Activated CD8-positive, alpha-beta T cell treated with anti-CD3 and anti-CD28 coated beads, Interleukin-2, amount 10 ng/mL, durations not matched to agents 7 days and 5 days (primary cell): ENCODE measurements around the gene DHCR24. TPM values are rescaled to one million over a fixed set of nuclear protein-coding genes. Genes with fewer than 3 reads are reported as not detected.
A peak's percentile ranks its signal among the peaks of the same experiment; 100 is the strongest.

ENCODE experiments used
- ATAC-seq: fragments of 150-1000 bp; cut with Tn5 transposase; one replicate; pipeline ENCODE4 v1.10.0; 2021; ENCODE audit warnings: moderate library complexity
- CTCF ChIA-PET: fragments of 350-600 bp; sonication (Branson Sonifier 250); formaldehyde crosslinking; loops from one replicate; lab custom pipeline; 2021; ENCODE audit warnings: antibody characterized with exemption; lab: Charles Lee
- POLR2A ChIA-PET: fragments of 350-600 bp; sonication (Branson Sonifier 250); formaldehyde crosslinking; loops from one replicate; lab custom pipeline; 2021; ENCODE audit warnings: antibody characterized with exemption; lab: Charles Lee
- DNase-seq: peaks from one replicate; pipeline ENCODE4 v3.0.0-alpha.2; 2020
- H3K27ac Mint-ChIP-seq: one replicate; pipeline ENCODE4 v1.8.0; 2021; ENCODE audit warnings: mild to moderate bottlenecking, mixed read lengths
- H3K27me3 Mint-ChIP-seq: one replicate; pipeline ENCODE4 v1.8.0; 2021; ENCODE audit warnings: low read depth, mixed read lengths
- H3K36me3 Mint-ChIP-seq: one replicate; pipeline ENCODE4 v1.8.0; 2021; ENCODE audit warnings: low read depth, mixed read lengths
- H3K4me1 Mint-ChIP-seq: one replicate; pipeline ENCODE4 v1.8.0; 2021; ENCODE audit warnings: low read depth, mixed read lengths
- H3K4me3 Mint-ChIP-seq: one replicate; pipeline ENCODE4 v1.8.0; 2021; ENCODE audit warnings: mild to moderate bottlenecking, mixed read lengths
- H3K9me3 Mint-ChIP-seq: one replicate; pipeline ENCODE4 v1.8.0; 2022; ENCODE audit warnings: mixed read lengths; ENCODE audit not compliant: insufficient read depth
- total RNA-seq, 2 experiments: library from RNA; stranded (reverse); gene quantifications; one replicate each; pipeline ENCODE4 v1.2.3, GENCODE V29; 2021

Gene DHCR24
- total RNA-seq, 2 experiments from 2014 or later: 140 to 151 TPM

DNA sequence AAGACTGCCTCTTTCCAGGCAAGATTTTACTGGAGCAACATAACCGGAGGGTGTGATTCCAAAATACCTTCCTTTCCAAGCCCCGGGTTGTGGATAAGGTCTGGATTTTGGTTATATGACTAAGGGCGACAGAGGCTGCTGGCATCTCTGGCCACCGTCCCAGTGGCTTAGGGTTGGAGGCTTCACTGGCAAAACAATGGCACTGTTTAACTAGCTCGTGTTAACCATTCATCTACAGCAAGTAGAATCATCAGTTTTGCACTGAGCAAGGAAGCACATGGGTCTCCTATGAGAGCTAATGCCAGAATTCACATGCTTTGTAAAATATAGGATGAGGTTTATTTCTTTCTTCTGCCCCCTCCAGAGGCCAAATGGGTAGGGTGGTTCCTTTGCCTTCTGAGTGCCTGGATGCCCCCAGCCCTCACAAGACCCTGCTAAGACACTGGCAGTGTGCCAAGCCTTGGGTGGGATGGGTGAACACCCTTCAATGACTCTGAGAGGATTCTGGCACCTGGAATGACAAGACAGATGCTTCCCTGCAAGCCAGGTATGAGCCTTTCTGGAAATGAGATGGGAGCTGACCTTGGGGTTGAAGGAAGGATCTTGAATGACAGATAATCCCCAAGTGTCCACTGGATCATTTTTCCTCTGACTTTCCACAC lies 36.8 kb downstream of the DHCR24 start:
- POLR2A ChIA-PET: no interaction called here
- no peak overlapping the region for H3K4me3 Mint-ChIP-seq
- no peaks in the 10 kb centered on the region for H3K4me1 Mint-ChIP-seq
- no peaks in the 10 kb centered on the region for H3K27me3 Mint-ChIP-seq
- CTCF ChIA-PET: interaction anchor here (1.3 kb wide), 1 partner anchor 49 kb away, joined by 3 read pairs; the partner anchor contains the start of gene TTC22
- no peak for ATAC-seq
- H3K27ac Mint-ChIP-seq: no peak overlapping the region
- H3K36me3 Mint-ChIP-seq: peaks cover 52% of the 10 kb centered on the region
- H3K9me3 Mint-ChIP-seq: no peaks in the 10 kb centered on the region
- DNase-seq: no peak

DNA sequence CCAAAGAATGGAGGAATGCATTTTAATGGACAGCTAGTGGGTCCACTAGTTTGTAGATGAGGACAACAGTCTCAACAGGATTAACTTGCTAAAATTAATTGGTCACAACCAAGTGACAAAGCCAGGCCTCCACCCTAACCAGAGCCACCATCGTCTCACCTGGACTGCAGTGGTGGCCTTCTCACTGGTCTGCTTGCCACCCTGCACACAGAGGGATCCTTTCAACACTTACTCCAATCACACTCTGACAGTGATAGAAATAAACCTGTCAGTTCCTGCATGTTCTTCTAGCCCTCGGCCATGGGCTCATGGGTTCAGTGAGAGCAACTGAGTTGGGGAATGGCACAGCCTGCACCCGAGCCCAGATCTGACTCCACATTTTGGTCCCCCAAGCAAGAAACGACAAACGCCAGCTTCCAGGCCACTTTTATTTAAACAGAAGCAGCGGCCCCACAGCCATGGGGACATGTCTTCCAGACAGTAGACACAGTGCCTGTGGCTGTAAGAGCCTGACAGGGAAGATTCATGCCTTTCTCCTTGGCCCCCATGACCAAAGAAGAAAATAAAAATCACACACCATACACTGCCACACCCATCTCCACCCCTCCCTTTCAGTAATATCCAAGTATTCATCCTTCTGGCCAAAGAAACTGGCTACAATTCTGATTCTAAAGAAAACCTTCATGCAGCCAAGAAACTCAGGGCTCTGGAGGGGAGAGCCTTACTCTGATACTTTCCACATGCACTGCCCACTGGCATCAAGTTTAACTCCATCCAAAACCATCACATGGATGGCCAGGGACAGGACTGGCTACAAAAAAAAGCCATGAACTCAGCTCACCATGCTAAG lies 37.6 kb downstream of the DHCR24 start:
- DNase-seq (no peak), ATAC-seq (no peak)
- no peak overlapping the region for H3K4me3 Mint-ChIP-seq
- CTCF ChIA-PET: no interaction called here
- POLR2A ChIA-PET: no interaction called here
- no peaks in the 10 kb centered on the region for H3K9me3 Mint-ChIP-seq
- no peak overlapping the region for H3K27ac Mint-ChIP-seq
- no peaks in the 10 kb centered on the region for H3K27me3 Mint-ChIP-seq
- no peaks in the 10 kb centered on the region for H3K4me1 Mint-ChIP-seq
- H3K36me3 Mint-ChIP-seq: peaks cover 52% of the 10 kb centered on the region

DNA sequence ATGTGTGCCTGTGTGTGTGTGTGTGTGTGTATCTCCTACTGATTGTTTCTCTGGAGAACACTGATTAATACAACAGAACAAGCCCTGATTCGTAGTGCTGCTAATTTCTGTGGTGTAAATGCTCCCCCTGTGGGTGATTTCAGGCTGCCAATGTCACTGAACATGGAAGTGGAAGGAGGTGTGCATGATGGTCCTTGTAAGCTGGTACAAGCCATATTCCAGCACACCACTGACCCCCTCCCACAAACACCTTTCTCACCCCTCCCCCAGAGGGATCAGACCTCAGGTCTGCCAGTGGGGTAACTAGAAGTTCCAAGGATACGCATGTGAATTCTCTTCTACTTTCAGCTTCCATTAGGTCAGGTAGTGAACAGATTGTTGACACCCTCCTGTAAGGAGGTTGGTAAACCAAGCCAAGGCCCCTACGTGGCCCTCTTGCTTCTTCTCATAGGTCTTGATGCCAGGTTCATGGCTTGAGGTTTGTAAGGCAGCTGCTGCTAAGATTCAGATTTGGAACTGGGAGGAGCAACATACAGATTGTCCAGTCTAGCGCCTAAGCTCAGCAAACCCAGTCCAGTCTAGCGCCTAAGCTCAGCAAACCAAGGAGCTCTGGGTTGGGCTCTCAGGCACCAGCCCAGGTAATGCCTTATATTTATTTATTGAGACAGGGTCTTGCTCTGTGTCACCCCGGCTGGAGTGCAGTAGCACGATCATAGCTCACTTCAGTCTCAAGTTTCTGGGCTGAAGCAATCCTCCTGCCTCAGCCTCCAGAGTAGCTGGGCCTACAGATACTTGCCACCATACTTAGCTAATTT lies 38.7 kb downstream of the DHCR24 start:
- H3K4me3 Mint-ChIP-seq: no peak overlapping the region
- no peak overlapping the region for H3K27ac Mint-ChIP-seq
- H3K27me3 Mint-ChIP-seq: no peaks in the 10 kb centered on the region
- DNase-seq (no peak), ATAC-seq (no peak)
- ChIA-PET CTCF (no interaction called here), POLR2A (no interaction called here)
- H3K9me3 Mint-ChIP-seq: no peaks in the 10 kb centered on the region
- H3K36me3 Mint-ChIP-seq: peaks cover 46% of the 10 kb centered on the region
- no peaks in the 10 kb centered on the region for H3K4me1 Mint-ChIP-seq

DNA sequence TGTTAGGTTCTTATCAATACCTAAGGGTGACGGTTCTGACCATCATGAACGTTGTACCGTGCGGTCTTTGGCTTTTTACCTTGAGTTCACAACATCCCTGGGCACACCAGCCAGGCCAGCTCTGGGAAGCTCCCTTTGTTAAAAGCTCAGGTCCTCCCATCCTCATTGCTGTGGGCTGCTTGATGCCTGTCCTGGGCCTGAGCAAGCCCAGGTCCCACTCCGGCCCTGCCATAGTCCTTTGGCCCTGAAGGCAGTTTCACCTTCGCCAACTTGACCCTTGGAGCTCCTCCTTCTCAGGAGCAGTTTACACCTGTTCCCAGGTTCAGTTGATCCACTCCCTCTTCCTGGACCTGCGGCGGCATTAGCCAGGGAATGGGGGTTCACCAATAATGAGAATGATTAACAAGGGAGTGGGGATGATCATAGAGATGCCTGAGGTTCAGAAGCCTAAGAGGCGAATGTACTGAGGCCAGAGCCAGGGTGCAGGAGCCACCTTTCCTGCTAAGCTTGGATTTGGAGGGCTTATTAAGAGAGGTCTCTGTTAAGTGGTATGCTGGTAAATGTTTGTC lies 40.2 kb downstream of the DHCR24 start:
- H3K27ac Mint-ChIP-seq: no peak overlapping the region
- CTCF ChIA-PET: no interaction called here
- POLR2A ChIA-PET: no interaction called here

DNA sequence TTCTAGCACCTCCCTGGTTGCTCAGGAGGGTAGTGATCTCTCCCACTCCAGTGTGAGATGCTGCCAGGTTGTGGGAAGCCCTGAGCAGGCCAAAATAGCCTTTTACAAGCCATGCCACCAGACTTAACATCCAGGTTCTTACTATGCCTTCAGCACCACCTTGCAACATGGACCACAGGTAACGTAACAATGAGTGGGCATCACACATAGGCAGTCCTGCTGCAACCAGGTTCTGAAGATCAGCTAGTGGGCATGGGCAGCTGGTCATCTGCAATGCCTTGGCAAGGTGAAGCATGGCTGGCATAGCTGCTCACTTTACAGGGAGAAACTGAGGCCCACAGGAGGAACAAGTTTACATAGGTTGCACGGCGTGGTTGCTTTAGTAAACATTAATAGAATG lies 40.7 kb downstream of the DHCR24 start:
- Mint-ChIP-seq H3K4me3 (no peak overlapping the region), H3K36me3 (peaks cover 37% of the 10 kb centered on the region), H3K4me1 (no peaks in the 10 kb centered on the region), H3K27ac (no peak overlapping the region), H3K27me3 (no peaks in the 10 kb centered on the region), H3K9me3 (no peaks in the 10 kb centered on the region)
- ChIA-PET CTCF (no interaction called here), POLR2A (no interaction called here)
- DNase-seq (no peak), ATAC-seq (no peak)

More for the DNA sequence above, 40.2 kb downstream of the DHCR24 start:
- no peaks in the 10 kb centered on the region for H3K9me3 Mint-ChIP-seq
- H3K27me3 Mint-ChIP-seq: no peaks in the 10 kb centered on the region
- no peak for ATAC-seq
- no peak for DNase-seq
- peaks cover 42% of the 10 kb centered on the region for H3K36me3 Mint-ChIP-seq
- H3K4me3 Mint-ChIP-seq: no peak overlapping the region
- H3K4me1 Mint-ChIP-seq: no peaks in the 10 kb centered on the region

DNA sequence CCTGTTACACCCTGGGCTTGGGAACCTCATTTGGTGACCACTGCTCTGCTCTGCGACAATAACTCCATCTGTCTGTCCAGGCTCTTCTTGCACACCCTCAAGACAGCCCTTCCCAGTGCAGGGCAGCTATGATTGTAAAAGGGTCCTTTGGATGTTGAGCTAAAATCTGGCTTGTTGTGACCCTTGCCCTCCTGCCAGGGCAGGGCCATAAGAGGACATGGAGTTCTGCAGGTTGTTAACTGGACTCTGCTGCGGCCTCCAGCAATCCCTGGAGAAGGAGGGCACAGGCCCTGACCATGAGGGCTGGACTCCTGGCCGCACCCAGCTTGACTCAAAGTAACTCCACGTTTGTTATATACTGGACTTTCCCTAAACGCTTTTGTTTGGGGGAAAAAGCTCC lies 41.2 kb downstream of the DHCR24 start:
- H3K27ac Mint-ChIP-seq: no peak overlapping the region
- ChIA-PET POLR2A (no interaction called here), CTCF (no interaction called here)
- DNase-seq: no peak
- H3K36me3 Mint-ChIP-seq: peaks cover 32% of the 10 kb centered on the region
- no peaks in the 10 kb centered on the region for H3K4me1 Mint-ChIP-seq
- H3K4me3 Mint-ChIP-seq: no peak overlapping the region
- no peaks in the 10 kb centered on the region for H3K27me3 Mint-ChIP-seq
- ATAC-seq: no peak
- H3K9me3 Mint-ChIP-seq: no peaks in the 10 kb centered on the region

DNA sequence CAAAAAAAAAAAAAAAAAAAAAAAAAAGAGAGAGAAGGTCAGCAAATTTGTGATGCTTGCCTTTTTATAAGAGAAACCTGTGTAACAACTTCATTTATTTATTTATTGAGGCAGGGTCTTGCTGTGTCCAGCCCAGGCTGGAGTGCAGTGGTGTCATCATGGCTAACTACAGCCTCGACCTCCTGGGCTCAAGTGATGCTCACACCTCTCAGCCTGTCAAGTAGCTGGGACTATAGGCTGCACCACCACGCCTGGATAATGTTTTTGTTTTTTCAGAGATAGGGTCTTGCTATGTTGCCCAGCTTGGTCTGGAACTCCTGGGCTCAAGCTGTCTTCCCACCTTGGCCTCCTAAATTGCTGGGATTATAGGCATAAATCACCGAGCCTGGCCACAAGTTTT lies 42.4 kb downstream of the DHCR24 start:
- H3K27ac Mint-ChIP-seq: no peak overlapping the region
- ChIA-PET POLR2A (no interaction called here), CTCF (no interaction called here)
- no peaks in the 10 kb centered on the region for H3K27me3 Mint-ChIP-seq
- H3K9me3 Mint-ChIP-seq: no peaks in the 10 kb centered on the region
- ATAC-seq (no peak), DNase-seq (no peak)
- peaks cover 21% of the 10 kb centered on the region for H3K36me3 Mint-ChIP-seq
- H3K4me3 Mint-ChIP-seq: no peak overlapping the region
- no peaks in the 10 kb centered on the region for H3K4me1 Mint-ChIP-seq

DNA sequence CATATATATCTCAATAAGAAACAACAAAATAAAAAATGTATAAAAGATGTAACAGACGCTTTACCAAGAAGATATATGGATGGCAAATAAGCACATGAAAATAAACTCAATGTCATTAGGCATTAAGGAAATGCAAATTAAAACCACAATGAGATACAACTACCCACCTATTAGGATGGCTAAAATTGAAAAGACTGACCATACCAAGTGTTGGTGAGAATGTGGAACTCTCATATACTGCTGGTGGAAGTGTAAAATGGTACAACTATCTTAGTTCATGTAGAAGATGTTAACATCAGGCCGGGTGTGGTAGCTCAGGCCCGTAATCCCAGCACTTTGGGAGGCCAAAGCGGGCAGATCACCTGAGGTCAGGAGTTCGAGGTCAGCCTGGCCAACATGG lies 43.5 kb downstream of the DHCR24 start:
- H3K9me3 Mint-ChIP-seq: no peaks in the 10 kb centered on the region
- peak; percentile 2 for DNase-seq
- ChIA-PET CTCF (no interaction called here), POLR2A (no interaction called here)
- H3K36me3 Mint-ChIP-seq: peaks cover 11% of the 10 kb centered on the region
- H3K27me3 Mint-ChIP-seq: no peaks in the 10 kb centered on the region
- no peak for ATAC-seq
- no peak overlapping the region for H3K27ac Mint-ChIP-seq
- H3K4me3 Mint-ChIP-seq: no peak overlapping the region
- no peaks in the 10 kb centered on the region for H3K4me1 Mint-ChIP-seq

DNA sequence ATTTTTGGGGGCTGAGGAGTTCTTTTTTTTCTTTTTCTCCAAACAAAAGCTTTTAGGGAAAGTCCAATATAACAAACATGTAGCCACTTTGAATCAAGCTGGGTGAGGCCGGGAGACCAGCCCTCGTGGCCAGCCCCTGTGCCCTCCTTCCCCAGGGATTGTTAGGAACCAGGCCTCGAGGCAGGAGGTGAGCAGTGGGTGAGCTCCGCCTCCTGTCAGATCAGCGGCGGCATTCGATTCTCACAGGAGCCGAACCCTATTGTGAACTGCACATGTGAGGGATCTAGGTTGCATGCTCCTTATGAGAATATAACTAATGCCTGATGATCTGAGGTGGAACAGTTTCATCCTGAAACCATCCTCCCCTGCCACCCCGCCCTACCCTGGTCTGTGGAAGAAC lies 44.0 kb downstream of the DHCR24 start:
- DNase-seq (no peak), ATAC-seq (no peak)
- Mint-ChIP-seq H3K4me3 (no peak overlapping the region), H3K4me1 (no peaks in the 10 kb centered on the region), H3K36me3 (peaks cover 7% of the 10 kb centered on the region), H3K27ac (no peak overlapping the region), H3K9me3 (no peaks in the 10 kb centered on the region), H3K27me3 (no peaks in the 10 kb centered on the region)
- CTCF ChIA-PET: no interaction called here
- POLR2A ChIA-PET: no interaction called here

DNA sequence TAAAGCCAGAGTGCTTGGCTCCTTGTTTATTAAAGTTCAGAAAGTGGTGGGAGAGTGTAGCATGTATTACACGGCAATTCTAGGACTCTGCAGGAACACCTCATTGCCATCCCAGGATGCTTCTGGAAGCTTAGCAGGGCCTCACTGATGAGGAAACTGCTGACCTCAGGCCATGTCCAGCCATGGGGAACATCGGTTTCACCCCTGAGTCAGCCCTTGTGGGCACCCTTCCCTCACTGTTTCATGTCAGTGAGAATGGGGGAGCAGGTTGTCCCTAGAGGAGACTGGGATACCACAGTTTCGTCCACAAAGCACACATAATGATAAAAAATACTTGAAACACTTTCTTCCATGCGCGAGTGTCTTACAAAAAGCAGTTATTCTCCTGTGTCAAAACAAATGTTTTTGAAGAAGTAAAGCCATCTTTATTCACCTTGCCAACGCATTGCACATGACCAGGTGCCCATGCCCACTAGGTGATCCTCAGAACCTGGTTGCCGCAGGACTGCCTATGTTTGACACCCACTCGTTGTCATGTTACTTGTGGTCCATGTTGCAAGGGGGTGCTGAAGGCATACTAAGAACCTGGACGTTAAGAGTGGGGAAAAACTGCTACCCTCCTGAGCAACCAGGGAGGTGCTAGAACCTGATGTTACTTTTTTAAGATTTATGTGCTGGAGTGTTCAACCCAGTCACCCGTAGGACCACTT lies 44.6 kb downstream of the DHCR24 start:
- H3K36me3 Mint-ChIP-seq: peaks cover 4% of the 10 kb centered on the region
- no peak for DNase-seq
- H3K27me3 Mint-ChIP-seq: no peaks in the 10 kb centered on the region
- H3K4me1 Mint-ChIP-seq: no peaks in the 10 kb centered on the region
- H3K9me3 Mint-ChIP-seq: no peaks in the 10 kb centered on the region
- no peak overlapping the region for H3K4me3 Mint-ChIP-seq
- CTCF ChIA-PET: no interaction called here
- POLR2A ChIA-PET: no interaction called here
- no peak overlapping the region for H3K27ac Mint-ChIP-seq
- ATAC-seq: no peak

DNA sequence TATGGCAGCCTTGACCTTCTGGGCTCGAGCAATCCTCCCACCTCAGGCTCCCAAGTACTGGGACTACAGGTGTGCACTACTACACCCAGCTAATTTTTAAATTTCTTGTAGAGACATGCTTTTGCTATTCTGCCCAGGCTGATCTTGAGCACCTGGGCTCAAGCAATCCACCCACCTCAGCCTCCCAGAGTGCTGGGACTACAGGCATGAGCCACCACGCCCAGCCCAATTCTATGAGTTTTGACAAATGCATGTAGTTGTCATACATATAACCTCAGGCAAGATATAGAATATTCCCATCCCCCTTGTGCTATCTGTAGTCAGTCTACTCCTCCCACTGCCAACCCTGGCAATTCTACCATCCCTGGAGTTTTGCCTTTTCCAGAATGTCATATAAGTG lies 47.2 kb downstream of the DHCR24 start:
- ATAC-seq (no peak), DNase-seq (no peak)
- ChIA-PET CTCF (no interaction called here), POLR2A (no interaction called here)
- no peaks in the 10 kb centered on the region for H3K27me3 Mint-ChIP-seq
- no peaks in the 10 kb centered on the region for H3K9me3 Mint-ChIP-seq
- H3K36me3 Mint-ChIP-seq: no peaks in the 10 kb centered on the region
- H3K4me1 Mint-ChIP-seq: no peaks in the 10 kb centered on the region
- H3K27ac Mint-ChIP-seq: no peak overlapping the region
- H3K4me3 Mint-ChIP-seq: no peak overlapping the region
